Fibroblast of lung (primary cell): ENCODE data around the gene CRYBG1. TPM values are rescaled to one million over a fixed set of nuclear protein-coding genes. Genes with fewer than 3 reads are reported as not detected.
A peak's percentile ranks its signal among the peaks of the same experiment; 100 is the strongest.

ENCODE experiments used
- DNase-seq, 2 donors: peaks; one replicate each; pipeline versions ENCODE4 v3.0.0 to v3.0.0-alpha.2; 2010; ENCODE audit warnings: low read depth in 2 of 2
- H2AFZ ChIP-seq: 2 replicates; pipeline ENCODE4 v1.5.1; 2012; ENCODE audit warnings: low read length, control low read depth, inconsistent platforms
- H3K27ac ChIP-seq: 2 replicates; pipeline ENCODE4 v1.5.1; 2011; ENCODE audit warnings: low read length, control low read depth; ENCODE audit not compliant: insufficient read depth
- H3K27me3 ChIP-seq: 2 replicates; pipeline ENCODE4 v1.5.1; 2011; ENCODE audit warnings: mild to moderate bottlenecking, low read length; ENCODE audit not compliant: control insufficient read depth, insufficient read depth
- H3K36me3 ChIP-seq: 2 replicates; pipeline ENCODE4 v1.5.1; 2011; ENCODE audit warnings: low read length; ENCODE audit not compliant: control insufficient read depth, insufficient read depth
- H3K4me1 ChIP-seq: 2 replicates; pipeline ENCODE4 v1.5.1; 2011; ENCODE audit warnings: low read length; ENCODE audit not compliant: control insufficient read depth, insufficient read depth; ENCODE audit errors: extremely low read depth
- H3K4me2 ChIP-seq: 2 replicates; pipeline ENCODE4 v1.5.1; 2011; ENCODE audit warnings: low read length, control low read depth; ENCODE audit not compliant: insufficient read depth; ENCODE audit errors: extremely low read depth
- H3K4me3 ChIP-seq, 4 experiments: fragments of 200-600 bp in 1 of 4; sonication (generic) in 1 of 4; replicated peaks in 1 of 4; 2 replicates each; pipeline ENCODE4 v1.5.1; 2011 to 2016; ENCODE audit warnings: low read length in 4 of 4, low read depth in 3 of 4, mild to moderate bottlenecking in 3 of 4, control low read depth in 2 of 4, inconsistent platforms in 1 of 4, mixed read lengths in 1 of 4; ENCODE audit not compliant: insufficient read depth in 1 of 4; ENCODE audit errors: control extremely low read depth in 1 of 4
- H3K79me2 ChIP-seq: 2 replicates; pipeline ENCODE4 v1.5.1; 2012; ENCODE audit warnings: mild to moderate bottlenecking, low read length, inconsistent platforms; ENCODE audit not compliant: control insufficient read depth, insufficient read depth
- H3K9ac ChIP-seq: 2 replicates; pipeline ENCODE4 v1.5.1; 2011; ENCODE audit warnings: mild to moderate bottlenecking, low read length, control low read depth; ENCODE audit not compliant: insufficient read depth
- H3K9me3 ChIP-seq: 2 replicates; pipeline ENCODE4 v1.5.1; 2012; ENCODE audit warnings: low read depth, low read length; ENCODE audit not compliant: control insufficient read depth, insufficient read depth
- H4K20me1 ChIP-seq: 2 replicates; pipeline ENCODE4 v1.5.1; 2011; ENCODE audit warnings: low read length; ENCODE audit not compliant: control insufficient read depth, insufficient read depth; ENCODE audit errors: extremely low read depth
- EZH2 ChIP-seq: IDR thresholded peaks from 2 replicates; pipeline ENCODE4 v1.5.1; 2012; ENCODE audit warnings: low read length, control low read depth, mild to moderate bottlenecking; ENCODE audit errors: missing control alignments
- polyA plus RNA-seq, 2 donors: library from polyadenylated mRNA; depleted of rRNA in 1 of 2; stranded (reverse) in 1 of 2; unstranded in 1 of 2; fragments of >200 nt; gene quantifications; 2 replicates each; pipeline ENCODE4 v1.2.1, GENCODE V29; 2011 to 2012; ENCODE audit warnings: missing spikeins in 1 of 2
- total RNA-seq: library from RNA; depleted of rRNA; stranded (reverse); fragments of >200 nt; gene quantifications from 2 replicates; pipeline ENCODE4 v1.2.1, GENCODE V29; 2014
- TF ChIP-seq, protein P1 (sequence below), 2 donors: IDR thresholded peaks in 1 of 2; conservative IDR thresholded peaks in 1 of 2; 1 replicate in 1 of 2; 2 replicates in 1 of 2; pipeline ENCODE4 v1.5.1; 2011 to 2012; ENCODE audit warnings: low read length in 2 of 2, control low read depth in 1 of 2, inconsistent platforms in 1 of 2, low read depth in 1 of 2, mild to moderate bottlenecking in 1 of 2

Gene CRYBG1
- total and polyA plus RNA-seq, 2 donors (not counting 1 experiment from before 2014, with no cell fraction given) = 4.3 to 10.1 TPM

GRCh38 chr6:106591111-106591825 lies 230.8 kb downstream of the CRYBG1 start:
- peak; percentile 76 to 92 for DNase-seq
- Histone ChIP-seq H3K27ac (peak overlapping the region; percentile 34), H3K9ac (no peak overlapping the region), H3K27me3 (no peaks in the 10 kb centered on the region), H3K9me3 (no peaks in the 10 kb centered on the region), H3K4me1 (peaks cover 10% of the 10 kb centered on the region), H3K36me3 (no peaks in the 10 kb centered on the region), H3K4me3 (no peak overlapping the region), H3K4me2 (peak overlapping the region; percentile 30), H3K79me2 (no peaks in the 10 kb centered on the region), H2AFZ (no peak overlapping the region), H4K20me1 (no peaks in the 10 kb centered on the region)
- TF ChIP-seq EZH2 = no peak
- TF ChIP-seq, protein P1, sequence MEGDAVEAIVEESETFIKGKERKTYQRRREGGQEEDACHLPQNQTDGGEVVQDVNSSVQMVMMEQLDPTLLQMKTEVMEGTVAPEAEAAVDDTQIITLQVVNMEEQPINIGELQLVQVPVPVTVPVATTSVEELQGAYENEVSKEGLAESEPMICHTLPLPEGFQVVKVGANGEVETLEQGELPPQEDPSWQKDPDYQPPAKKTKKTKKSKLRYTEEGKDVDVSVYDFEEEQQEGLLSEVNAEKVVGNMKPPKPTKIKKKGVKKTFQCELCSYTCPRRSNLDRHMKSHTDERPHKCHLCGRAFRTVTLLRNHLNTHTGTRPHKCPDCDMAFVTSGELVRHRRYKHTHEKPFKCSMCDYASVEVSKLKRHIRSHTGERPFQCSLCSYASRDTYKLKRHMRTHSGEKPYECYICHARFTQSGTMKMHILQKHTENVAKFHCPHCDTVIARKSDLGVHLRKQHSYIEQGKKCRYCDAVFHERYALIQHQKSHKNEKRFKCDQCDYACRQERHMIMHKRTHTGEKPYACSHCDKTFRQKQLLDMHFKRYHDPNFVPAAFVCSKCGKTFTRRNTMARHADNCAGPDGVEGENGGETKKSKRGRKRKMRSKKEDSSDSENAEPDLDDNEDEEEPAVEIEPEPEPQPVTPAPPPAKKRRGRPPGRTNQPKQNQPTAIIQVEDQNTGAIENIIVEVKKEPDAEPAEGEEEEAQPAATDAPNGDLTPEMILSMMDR (conservative IDR thresholded peaks at IDR 0.05 in 1 of 2, IDR thresholded peaks at IDR 0.05 in 1 of 2; ENCODE audit: low read depth in 1 of 2, low read length in 2 of 2) = no peak

- H3K27me3 ChIP-seq = no peaks in the 10 kb centered on the region
- no peak overlapping the region for H2AFZ ChIP-seq
- no peak overlapping the region for H3K9ac ChIP-seq
- TF ChIP-seq, protein P1 (conservative IDR thresholded peaks at IDR 0.05 in 1 of 2, IDR thresholded peaks at IDR 0.05 in 1 of 2; ENCODE audit: low read depth in 1 of 2, low read length in 2 of 2) = no peak
- TF ChIP-seq EZH2 = no peak
- H3K79me2 ChIP-seq = no peaks in the 10 kb centered on the region
- H4K20me1 ChIP-seq = no peaks in the 10 kb centered on the region
- H3K27ac ChIP-seq = no peak overlapping the region
- H3K4me1 ChIP-seq = no peaks in the 10 kb centered on the region
- no peak overlapping the region for H3K4me3 ChIP-seq
- no peaks in the 10 kb centered on the region for H3K36me3 ChIP-seq
- no peak overlapping the region for H3K4me2 ChIP-seq
- no peaks in the 10 kb centered on the region for H3K9me3 ChIP-seq
- DNase-seq = no peak
Observed at GRCh38 chr6:106599440-106599839, 238.9 kb downstream of the CRYBG1 start.

GRCh38 chr6:106600329-106600728 lies 239.8 kb downstream of the CRYBG1 start:
- no peaks in the 10 kb centered on the region for H3K9me3 ChIP-seq
- no peak overlapping the region for H3K4me2 ChIP-seq
- no peaks in the 10 kb centered on the region for H4K20me1 ChIP-seq
- H3K4me1 ChIP-seq = no peaks in the 10 kb centered on the region
- no peaks in the 10 kb centered on the region for H3K36me3 ChIP-seq
- TF ChIP-seq, protein P1 (conservative IDR thresholded peaks at IDR 0.05 in 1 of 2, IDR thresholded peaks at IDR 0.05 in 1 of 2; ENCODE audit: low read depth in 1 of 2, low read length in 2 of 2) = no peak
- no peak for TF ChIP-seq EZH2
- H2AFZ ChIP-seq = no peak overlapping the region
- no peaks in the 10 kb centered on the region for H3K27me3 ChIP-seq
- no peaks in the 10 kb centered on the region for H3K79me2 ChIP-seq
- no peak for DNase-seq
- no peak overlapping the region for H3K4me3 ChIP-seq
- no peak overlapping the region for H3K9ac ChIP-seq
- no peak overlapping the region for H3K27ac ChIP-seq
